Right cardiac atrium (tissue), 5 donors: ENCODE results near the gene SLC6A3. TPM values are rescaled to one million over a fixed set of nuclear protein-coding genes. Genes with fewer than 3 reads are reported as not detected.

Source experiments
- ATAC-seq, 2 donors: fragments of 200-7000 bp; cut with Tn5 transposase; one replicate each; pipeline versions ENCODE4 v1.8.0 to v1.9.1; 2020; ENCODE audit warnings: moderate library complexity in 2 of 2, mild to moderate bottlenecking in 1 of 2
- DNase-seq, 3 donors: peaks; one replicate each; pipeline ENCODE4 v3.0.0-alpha.2; 2020
- H3K27ac ChIP-seq: one replicate; pipeline ENCODE4 v1.5.1; 2013; ENCODE audit warnings: mild to moderate bottlenecking, low read length, control low read depth, moderate library complexity
- H3K27me3 ChIP-seq: one replicate; pipeline ENCODE4 v1.6.1; 2013; ENCODE audit not compliant: control insufficient read depth, insufficient read depth
- H3K4me1 ChIP-seq: one replicate; pipeline ENCODE4 v1.6.1; 2013; ENCODE audit warnings: low read length; ENCODE audit not compliant: control insufficient read depth, insufficient read depth
- H3K4me3 ChIP-seq: one replicate; pipeline ENCODE4 v1.5.1; 2013; ENCODE audit warnings: low read length, control low read depth
- H3K9me3 ChIP-seq: one replicate; pipeline ENCODE4 v1.6.1; 2013; ENCODE audit warnings: low read length; ENCODE audit not compliant: control insufficient read depth
- WGBS: extraction: QIAGEN DNeasy Blood & Tissue Kit; methylation state at CpG from one replicate; pipeline ENCODE4 v1.1.7; 2013; 5-methylcytosine and 5-hydroxymethylcytosine counted together
- intact Hi-C, 4 donors: fragments of 100-400 bp; cut with DNase I; formaldehyde crosslinking; loops; one replicate each; pipeline versions ENCODE4 v1.11.0 to v1.14.0; 2022 to 2023
- polyA plus RNA-seq: library from polyadenylated mRNA; stranded (reverse); fragments of 200-250 nt; gene quantifications from one replicate; pipeline ENCODE4 v1.2.3, GENCODE V29; 2013
- total RNA-seq, 4 donors: library from RNA; stranded (reverse); fragmentation: NEBNext Ultra II Directional; extraction: Animal tissue kit (Norgen Biotek cat#: 25700); gene quantifications; one replicate each; pipeline ENCODE4 v1.2.1, GENCODE V29; 2021
- donor health status: healthy with polysubstance abuse.
- donor health status: DM: no; HTN: yes; CAD: no.
- donor health status: DM: no; HTN: no; CAD: no.
- donor health status: DM: no; HTN: yes; CAD: no; lungs with severe emphysema.
- donor health status: DM: yes; HTN: yes; CAD: no.

The SLC6A3 gene
- total and polyA plus RNA-seq, 5 donors, result not detected

GRCh38 chr5:1447671-1448361 is 2.6 kb upstream of the SLC6A3 start:
- H3K27me3 ChIP-seq, result no peaks in the 10 kb centered on the region

GRCh38 chr5:1446602-1447343 is 1.5 kb upstream of the SLC6A3 start:
- no peaks in the 10 kb centered on the region for H3K4me1 ChIP-seq
- H3K27ac ChIP-seq, result no peak overlapping the region
- intact Hi-C loops, result no loop called here
- WGBS, result 34% methylated on average over 16 of the region's 16 CpGs
- ATAC-seq (no peak), DNase-seq (no peak)
- no peaks in the 10 kb centered on the region for H3K27me3 ChIP-seq
- no peak overlapping the region for H3K4me3 ChIP-seq
- H3K9me3 ChIP-seq, result no peaks in the 10 kb centered on the region

More at GRCh38 chr5:1447671-1448361, 2.6 kb upstream of the SLC6A3 start:
- H3K27ac ChIP-seq, result no peak overlapping the region
- intact Hi-C loops, result no loop called here
- H3K4me3 ChIP-seq, result no peak overlapping the region
- H3K9me3 ChIP-seq, result no peaks in the 10 kb centered on the region
- 67% methylated on average over 16 of the region's 16 CpGs for WGBS
- H3K4me1 ChIP-seq, result no peaks in the 10 kb centered on the region
- DNase-seq (no peak), ATAC-seq (no peak)

- intact Hi-C loops, result no loop called here
- DNase-seq, result no peak
Observed at GRCh38 chr5:1445689-1446601, 705 bp upstream of the SLC6A3 start.

GRCh38 chr5:1444361-1445189 is 665 bp downstream of the SLC6A3 start:
- H3K27ac ChIP-seq, result no peak overlapping the region
- no peaks in the 10 kb centered on the region for H3K4me1 ChIP-seq
- no peaks in the 10 kb centered on the region for H3K9me3 ChIP-seq
- 9% methylated on average over 68 of the region's 68 CpGs for WGBS
- H3K4me3 ChIP-seq, result no peak overlapping the region
- no peaks in the 10 kb centered on the region for H3K27me3 ChIP-seq
- intact Hi-C loops, result no loop called here
- ATAC-seq, result no peak
- DNase-seq, result no peak

More at GRCh38 chr5:1445689-1446601, 705 bp upstream of the SLC6A3 start:
- H3K27ac ChIP-seq, result no peak overlapping the region
- no peaks in the 10 kb centered on the region for H3K4me1 ChIP-seq
- no peaks in the 10 kb centered on the region for H3K9me3 ChIP-seq
- H3K27me3 ChIP-seq, result no peaks in the 10 kb centered on the region
- peak overlapping the region; percentile 5 for H3K4me3 ChIP-seq
- 3% methylated on average over 92 of the region's 92 CpGs for WGBS
- ATAC-seq, result peak in 1 of 2 donors; percentile 25

GRCh38 chr5:1443991-1444360 is 1.3 kb downstream of the SLC6A3 start:
- intact Hi-C loops, result no loop called here
- no peak for DNase-seq
- Histone ChIP-seq H3K27me3 (no peaks in the 10 kb centered on the region), H3K4me1 (no peaks in the 10 kb centered on the region), H3K9me3 (no peaks in the 10 kb centered on the region), H3K4me3 (no peak overlapping the region), H3K27ac (no peak overlapping the region)
- no peak for ATAC-seq
- WGBS, result 56% methylated on average over 15 of the region's 15 CpGs

GRCh38 chr5:1443171-1443570 is 2.1 kb downstream of the SLC6A3 start:
- DNase-seq (no peak), ATAC-seq (no peak)
- Histone ChIP-seq H3K27me3 (no peaks in the 10 kb centered on the region), H3K4me1 (no peaks in the 10 kb centered on the region), H3K27ac (no peak overlapping the region), H3K9me3 (no peaks in the 10 kb centered on the region), H3K4me3 (no peak overlapping the region)
- intact Hi-C loops, result no loop called here
- 77% methylated on average over 9 of the region's 9 CpGs for WGBS

- H3K27ac ChIP-seq, result no peak overlapping the region
- ATAC-seq, result no peak
- intact Hi-C loops, result no loop called here
- DNase-seq, result no peak
- no peaks in the 10 kb centered on the region for H3K4me1 ChIP-seq
- no peaks in the 10 kb centered on the region for H3K27me3 ChIP-seq
- no peak overlapping the region for H3K4me3 ChIP-seq
- 68% methylated on average over 36 of the region's 36 CpGs for WGBS
- no peaks in the 10 kb centered on the region for H3K9me3 ChIP-seq
Observed at GRCh38 chr5:1442222-1443145, 2.8 kb downstream of the SLC6A3 start.

- Histone ChIP-seq H3K9me3 (no peaks in the 10 kb centered on the region), H3K27me3 (no peaks in the 10 kb centered on the region), H3K4me1 (no peaks in the 10 kb centered on the region), H3K4me3 (no peak overlapping the region), H3K27ac (no peak overlapping the region)
- 86% methylated on average over 24 of the region's 24 CpGs for WGBS
- no peak for DNase-seq
- ATAC-seq, result no peak
- intact Hi-C loops, result no loop called here
Observed at GRCh38 chr5:1441166-1441865, 3.9 kb downstream of the SLC6A3 start.

- 83% methylated on average over 3 of the region's 3 CpGs for WGBS
- no peaks in the 10 kb centered on the region for H3K9me3 ChIP-seq
- no peaks in the 10 kb centered on the region for H3K4me1 ChIP-seq
- H3K27me3 ChIP-seq, result no peaks in the 10 kb centered on the region
- no peak for ATAC-seq
- no peak overlapping the region for H3K4me3 ChIP-seq
- no peak for DNase-seq
- H3K27ac ChIP-seq, result no peak overlapping the region
- intact Hi-C loops, result no loop called here
Observed at GRCh38 chr5:1440098-1440493, 5.1 kb downstream of the SLC6A3 start.
